GM19372 (cell line): ENCODE measurements around the gene PJVK.
A peak's percentile ranks its signal among the peaks of the same experiment; 100 is the strongest.

Source experiments
- ATAC-seq: cut with Tn5 transposase; IDR thresholded peaks from one replicate; pipeline ENCODE4 v1.9.1; 2021; ENCODE audit warnings: mild to moderate bottlenecking, low read depth, moderate library complexity; ENCODE audit not compliant: unreplicated experiment

Gene PJVK

DNA sequence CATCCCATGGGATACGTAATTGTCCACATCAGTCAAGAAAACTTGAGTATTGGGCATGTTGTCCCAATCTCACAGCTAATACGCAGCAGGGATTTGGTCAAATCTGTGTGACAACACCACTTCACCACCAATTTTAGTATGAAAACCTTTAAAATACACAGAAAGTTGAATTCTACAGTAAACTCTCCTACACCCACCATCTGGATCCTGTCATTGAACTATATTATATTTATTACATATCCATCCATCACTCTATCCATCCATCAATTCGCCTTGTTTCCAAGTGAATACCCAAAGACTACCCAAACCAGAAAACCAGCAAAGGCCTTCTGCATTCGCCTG, 28.1 kb downstream of the PJVK start:
- ATAC-seq = no peak

GRCh38 chr2:178479758-178480226, 28.6 kb downstream of the PJVK start:
- no peak for ATAC-seq

GRCh38 chr2:178480227-178481181, 29.3 kb downstream of the PJVK start, which contains the start of gene PLEKHA3:
Gene PLEKHA3 (plus strand): TSS chr2:178480457. CDS start chr2:178480870, 413 bp downstream.
- peak; percentile 61 for ATAC-seq

DNA sequence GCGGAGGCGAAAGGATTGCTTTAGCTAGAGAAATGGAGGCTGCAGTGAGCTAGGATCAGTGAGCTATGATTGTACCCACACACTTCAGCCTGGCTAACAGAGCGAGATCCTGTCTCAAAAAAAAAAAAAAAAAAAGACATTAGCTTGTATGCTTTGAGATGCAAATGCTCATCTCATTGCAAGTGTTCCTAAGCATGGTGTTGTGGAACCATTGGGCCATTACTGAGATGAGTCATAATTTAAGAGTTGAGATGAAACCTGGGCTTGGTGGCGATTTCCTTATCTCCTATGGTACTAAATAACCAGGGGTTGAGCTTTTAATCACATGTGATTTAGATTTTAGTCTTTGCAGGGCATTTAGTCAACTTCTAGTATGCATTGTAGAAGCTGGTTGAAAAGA, 31.3 kb downstream of the PJVK start:
- ATAC-seq = no peak

DNA sequence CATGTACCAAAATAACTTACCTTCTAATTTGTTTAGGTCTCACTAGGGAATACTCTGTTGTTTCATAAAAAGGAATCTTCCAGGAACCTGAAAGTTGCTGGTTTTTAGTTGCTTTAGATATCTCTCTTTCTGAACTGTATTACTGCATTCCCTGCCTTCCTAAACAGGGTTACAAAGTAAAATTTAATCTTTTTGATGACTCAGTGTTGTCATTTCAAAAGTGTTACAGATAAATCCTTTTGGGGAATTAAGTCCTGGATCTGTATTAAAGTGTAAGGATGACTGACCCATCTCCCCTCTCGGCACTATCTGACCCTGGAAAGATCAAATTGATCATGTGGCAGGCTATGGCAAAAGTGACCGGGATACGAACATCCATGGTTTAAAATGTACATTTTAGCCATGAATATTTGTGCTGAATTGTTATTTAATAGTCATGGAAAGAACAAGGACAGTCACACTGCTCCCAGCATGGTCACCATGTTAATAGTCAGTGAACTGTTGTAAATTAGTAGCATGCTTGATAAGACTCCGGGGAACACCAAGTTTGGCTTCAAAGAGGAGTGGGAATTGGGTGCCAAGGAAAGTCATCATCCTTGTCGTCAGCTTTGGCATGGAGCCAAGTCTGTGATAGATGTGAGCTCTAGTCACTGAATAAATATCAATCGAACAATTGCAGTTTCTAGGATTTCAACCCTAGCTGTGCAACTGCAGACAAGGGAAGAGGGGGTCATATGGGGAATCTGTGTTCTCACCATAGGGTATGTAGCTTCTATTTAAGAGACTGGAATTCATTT, 33.3 kb downstream of the PJVK start:
- no peak for ATAC-seq

DNA sequence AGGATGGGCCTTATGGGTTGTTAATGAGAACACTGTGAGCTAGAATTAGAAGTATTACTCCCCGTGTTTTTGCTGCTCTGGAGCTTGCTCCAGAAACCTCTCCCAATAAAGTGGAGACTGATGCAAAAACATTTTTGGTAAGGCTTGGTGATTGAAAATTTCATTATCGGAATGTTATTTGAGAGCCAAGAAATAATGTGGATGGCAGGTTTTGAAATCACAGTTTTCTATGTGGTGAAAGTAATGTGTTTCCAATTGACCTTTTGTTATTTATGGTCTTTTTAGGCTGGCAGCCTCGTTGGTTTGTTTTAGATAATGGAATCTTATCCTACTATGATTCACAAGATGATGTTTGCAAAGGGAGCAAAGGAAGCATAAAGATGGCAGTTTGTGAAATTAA, 34.2 kb downstream of the PJVK start:
- no peak for ATAC-seq

GRCh38 chr2:178491612-178492011, 40.4 kb downstream of the PJVK start:
- ATAC-seq = no peak

DNA sequence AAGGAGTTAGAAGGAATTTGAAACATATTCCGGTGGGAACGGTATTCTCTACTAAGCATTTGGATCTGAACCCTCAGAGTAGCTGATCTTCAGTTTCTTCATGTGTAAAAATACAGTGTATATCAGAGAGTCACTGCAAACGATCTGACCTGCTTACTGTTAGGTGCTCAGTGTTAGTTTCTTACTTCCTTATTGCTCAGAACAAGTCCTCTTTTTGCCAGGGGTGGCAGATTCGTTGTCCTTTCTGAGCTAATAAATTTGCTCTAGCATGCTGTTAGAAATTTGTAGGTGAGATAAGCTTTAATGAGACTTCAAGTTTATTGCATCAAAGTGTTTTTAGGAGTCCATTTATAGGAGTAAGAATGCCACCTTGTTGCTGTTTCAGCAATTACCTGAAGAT, 44.9 kb downstream of the PJVK start:
- no peak for ATAC-seq

DNA sequence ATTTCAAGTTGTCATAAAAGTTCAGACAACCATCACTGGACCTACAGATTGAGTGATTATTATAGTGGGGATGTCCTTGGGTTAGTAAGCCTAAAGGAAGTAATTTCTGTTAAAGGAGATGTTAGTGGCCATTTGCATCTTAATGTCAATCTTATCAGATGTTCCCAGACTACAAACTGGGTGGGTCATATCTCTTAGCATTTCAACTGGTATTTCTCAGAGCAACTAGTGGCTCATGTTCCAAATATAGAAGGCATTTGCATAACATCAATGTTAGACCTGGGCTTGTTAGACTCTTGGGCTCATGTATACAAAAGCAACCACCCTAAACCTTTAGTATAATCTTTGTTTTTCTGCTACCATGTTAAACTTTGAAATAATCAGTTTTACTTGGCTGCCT, 47.0 kb downstream of the PJVK start:
- no peak for ATAC-seq

GRCh38 chr2:178499640-178500039, 48.5 kb downstream of the PJVK start:
- no peak for ATAC-seq

DNA sequence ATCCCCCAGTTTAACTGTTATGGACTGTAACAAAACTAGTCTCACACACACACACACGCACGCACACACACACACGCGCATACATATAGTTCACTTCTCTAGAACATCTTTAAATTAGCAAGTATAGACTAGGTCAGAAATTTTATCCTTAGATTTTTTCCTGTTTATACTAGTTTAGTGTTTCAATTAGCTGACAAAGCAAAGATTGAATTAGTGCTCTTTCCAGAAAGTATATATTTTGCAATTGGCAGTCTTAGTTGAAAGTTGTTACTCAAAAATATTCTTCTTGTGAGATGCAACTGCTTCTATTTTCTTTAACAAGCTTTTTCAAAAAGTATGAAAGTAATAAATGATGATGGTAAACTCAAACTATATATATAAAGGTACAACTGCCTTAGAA, 51.6 kb downstream of the PJVK start:
- no peak for ATAC-seq

- ATAC-seq = no peak
Observed at GRCh38 chr2:178506101-178506500, 54.9 kb downstream of the PJVK start.

DNA sequence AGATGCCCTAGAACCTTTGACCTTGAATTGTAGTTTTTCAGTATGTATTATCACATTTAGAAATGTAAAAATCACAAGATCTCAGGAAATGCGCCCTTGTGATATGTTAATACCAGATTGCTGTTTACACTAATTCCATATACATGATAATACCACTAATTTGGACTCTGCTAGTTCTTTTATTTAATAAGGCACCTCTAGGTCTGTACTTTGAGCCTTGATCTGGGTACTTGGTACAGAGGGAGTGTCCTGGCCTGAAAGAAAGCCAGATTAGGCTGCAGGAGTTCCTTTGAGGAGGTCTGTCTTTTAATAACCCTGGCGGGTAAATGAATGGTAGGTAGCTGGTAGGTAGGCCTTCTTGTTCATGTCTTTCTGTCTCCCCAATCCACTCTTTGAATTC, 55.3 kb downstream of the PJVK start:
- no peak for ATAC-seq

DNA sequence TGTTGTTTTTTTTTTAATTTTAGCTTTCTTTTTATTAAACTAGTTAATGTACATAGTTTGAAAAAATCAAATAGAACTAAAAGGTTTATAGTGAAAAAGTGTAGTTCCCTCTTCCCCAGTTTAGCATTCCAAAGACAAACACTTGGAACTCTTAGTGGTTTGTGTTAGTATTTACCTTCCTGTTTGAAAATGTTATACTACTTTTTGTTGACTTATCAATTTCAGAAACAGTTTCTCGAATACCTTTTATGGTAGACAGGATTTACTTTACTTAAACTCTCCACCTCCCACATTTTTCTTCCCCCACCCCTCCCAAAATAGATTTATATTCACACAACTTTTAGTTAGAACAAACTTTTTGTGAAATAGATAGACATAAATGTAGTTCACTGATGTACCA, 55.8 kb downstream of the PJVK start:
- no peak for ATAC-seq

GRCh38 chr2:178508646-178509045, 57.5 kb downstream of the PJVK start:
- no peak for ATAC-seq

DNA sequence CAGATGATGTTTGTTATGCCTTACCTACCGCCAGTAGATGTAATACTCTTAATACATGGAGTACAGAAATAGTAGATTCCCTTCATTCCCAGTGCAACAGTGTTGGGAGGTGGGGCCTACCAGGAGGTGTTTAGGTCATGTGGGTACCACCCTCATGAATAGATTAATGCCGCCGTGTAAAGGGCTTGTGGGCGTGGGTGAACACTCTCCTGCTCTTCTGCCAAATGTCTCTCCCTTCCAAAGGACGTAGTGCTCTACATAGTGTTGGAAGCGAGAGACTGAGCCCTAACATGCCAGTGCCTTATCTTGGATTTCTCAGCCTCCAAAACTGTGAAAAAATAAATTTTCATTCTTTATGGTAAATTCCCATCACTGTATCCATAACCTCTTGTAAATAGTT, 59.2 kb downstream of the PJVK start:
- no peak for ATAC-seq
